Endothelial cell of umbilical vein (primary cell): Measurements from ENCODE around the gene MBNL2.

ENCODE experiments used
- EZH2 ChIP-seq: IDR thresholded peaks from 2 replicates; pipeline ENCODE4 v1.6.1; 2012; ENCODE audit warnings: borderline replicate concordance, low read depth, mild to moderate bottlenecking, moderate library complexity, low read length, inconsistent platforms; ENCODE audit not compliant: severe bottlenecking
- FOS ChIP-seq: IDR thresholded peaks from 2 replicates; pipeline ENCODE4 v1.6.1; 2011; ENCODE audit warnings: mild to moderate bottlenecking, low read length, moderate library complexity, borderline replicate concordance; ENCODE audit not compliant: insufficient read depth
- GATA2 ChIP-seq: IDR thresholded peaks from 2 replicates; pipeline ENCODE4 v1.7.0; 2011; ENCODE audit warnings: low read depth, mild to moderate bottlenecking, moderate library complexity, mixed read lengths, low read length; ENCODE audit not compliant: insufficient read length, insufficient read depth
- JUN ChIP-seq: IDR thresholded peaks from 2 replicates; pipeline ENCODE4 v1.6.1; 2011; ENCODE audit warnings: borderline replicate concordance, low read depth; ENCODE audit not compliant: insufficient read length, insufficient read depth
- MYC ChIP-seq: IDR thresholded peaks from one replicate; pipeline ENCODE4 v1.6.1; 2011; ENCODE audit warnings: mild to moderate bottlenecking, low read depth, low read length
- POLR2A ChIP-seq: IDR thresholded peaks from 2 replicates; pipeline ENCODE4 v1.6.1; 2012; ENCODE audit warnings: low read depth, mild to moderate bottlenecking, control low read depth, low read length
- POLR2AphosphoS5 ChIP-seq: IDR thresholded peaks from 2 replicates; pipeline ENCODE4 v1.6.1; 2012; ENCODE audit warnings: low read depth, mild to moderate bottlenecking, control low read depth, low read length, moderate library complexity; ENCODE audit not compliant: insufficient read depth
- TF ChIP-seq, protein P1 (sequence below), 2 donors: IDR thresholded peaks; 1 replicate in 1 of 2; 2 replicates in 1 of 2; pipeline ENCODE4 v1.5.1; 2011; ENCODE audit warnings: low read length in 2 of 2, mild to moderate bottlenecking in 2 of 2, moderate library complexity in 2 of 2, control low read depth in 1 of 2, inconsistent platforms in 1 of 2, low read depth in 1 of 2; ENCODE audit not compliant: insufficient read depth in 1 of 2; ENCODE audit errors: extremely low read depth in 1 of 2
- TF ChIP-seq, protein P2 (sequence below): IDR thresholded peaks from 2 replicates; pipeline ENCODE4 v1.6.1; 2011; ENCODE audit not compliant: insufficient read depth, insufficient read length

DNA sequence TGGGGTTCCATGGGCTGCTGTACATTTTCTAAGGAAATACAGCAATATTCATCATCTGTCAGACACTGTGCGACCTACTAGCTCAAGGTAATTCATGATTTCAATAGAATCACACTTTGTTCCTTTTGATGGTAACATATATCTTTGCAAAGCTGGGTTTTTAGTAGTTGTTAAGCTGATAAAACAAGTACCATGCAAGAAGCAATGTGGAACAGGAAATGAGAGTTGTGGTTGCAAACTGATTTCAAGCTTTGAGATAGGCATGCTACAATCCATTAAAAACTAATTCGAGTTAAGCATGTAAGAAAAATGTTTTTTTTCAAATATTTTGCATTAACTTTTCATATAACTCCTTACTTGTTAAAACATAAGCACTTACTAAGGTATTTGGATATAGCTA lies 6.8 kb upstream of the MBNL2 start:
- TF ChIP-seq, protein P1, sequence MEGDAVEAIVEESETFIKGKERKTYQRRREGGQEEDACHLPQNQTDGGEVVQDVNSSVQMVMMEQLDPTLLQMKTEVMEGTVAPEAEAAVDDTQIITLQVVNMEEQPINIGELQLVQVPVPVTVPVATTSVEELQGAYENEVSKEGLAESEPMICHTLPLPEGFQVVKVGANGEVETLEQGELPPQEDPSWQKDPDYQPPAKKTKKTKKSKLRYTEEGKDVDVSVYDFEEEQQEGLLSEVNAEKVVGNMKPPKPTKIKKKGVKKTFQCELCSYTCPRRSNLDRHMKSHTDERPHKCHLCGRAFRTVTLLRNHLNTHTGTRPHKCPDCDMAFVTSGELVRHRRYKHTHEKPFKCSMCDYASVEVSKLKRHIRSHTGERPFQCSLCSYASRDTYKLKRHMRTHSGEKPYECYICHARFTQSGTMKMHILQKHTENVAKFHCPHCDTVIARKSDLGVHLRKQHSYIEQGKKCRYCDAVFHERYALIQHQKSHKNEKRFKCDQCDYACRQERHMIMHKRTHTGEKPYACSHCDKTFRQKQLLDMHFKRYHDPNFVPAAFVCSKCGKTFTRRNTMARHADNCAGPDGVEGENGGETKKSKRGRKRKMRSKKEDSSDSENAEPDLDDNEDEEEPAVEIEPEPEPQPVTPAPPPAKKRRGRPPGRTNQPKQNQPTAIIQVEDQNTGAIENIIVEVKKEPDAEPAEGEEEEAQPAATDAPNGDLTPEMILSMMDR (IDR thresholded peaks at IDR 0.05; ENCODE audit: extremely low read depth in 1 of 2, insufficient read depth in 1 of 2, low read depth in 1 of 2, low read length in 2 of 2), result no peak
- TF ChIP-seq POLR2A, result no peak
- no peak for TF ChIP-seq POLR2AphosphoS5
- TF ChIP-seq EZH2, result no peak
- no peak for TF ChIP-seq JUN
- TF ChIP-seq MYC, result no peak
- no peak for TF ChIP-seq FOS
- TF ChIP-seq, protein P2, sequence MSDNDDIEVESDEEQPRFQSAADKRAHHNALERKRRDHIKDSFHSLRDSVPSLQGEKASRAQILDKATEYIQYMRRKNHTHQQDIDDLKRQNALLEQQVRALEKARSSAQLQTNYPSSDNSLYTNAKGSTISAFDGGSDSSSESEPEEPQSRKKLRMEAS, result no peak
- TF ChIP-seq GATA2, result no peak
